Measurements from ENCODE around the gene ECE1. TPM values are rescaled to one million over a fixed set of nuclear protein-coding genes. Genes with fewer than 3 reads are reported as not detected.
A peak's percentile ranks its signal among the peaks of the same experiment; 100 is the strongest.

Gene ECE1
- total RNA-seq, 4 donors from 2014 or later, result 68.3 to 94.7 (median 69.9) TPM

DNA sequence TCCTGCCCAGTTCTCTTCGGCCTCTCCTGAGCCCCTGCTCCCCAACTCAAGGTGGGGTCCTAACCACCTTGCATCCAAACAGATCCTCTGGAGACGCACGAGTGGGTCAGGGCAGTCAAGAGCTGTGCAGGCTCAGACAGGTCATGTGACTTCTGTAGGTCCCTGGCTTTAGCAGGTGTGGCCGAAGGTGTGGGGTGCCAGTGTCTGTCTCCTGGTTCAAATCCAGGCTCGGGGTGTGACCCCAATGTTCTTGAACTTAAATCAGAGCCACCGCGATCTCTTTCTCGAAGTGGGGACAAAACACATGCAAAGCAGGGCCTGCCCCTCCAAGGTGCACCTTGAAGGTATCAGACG, 27.4 kb upstream of the ECE1 start:
- H3K4me3 ChIP-seq, result no peak overlapping the region
- H3K4me1 ChIP-seq, result peaks cover 4 to 100% (median 66%) of the 10 kb centered on the region in 3 donors
- ATAC-seq, result no peak
- H3K27me3 ChIP-seq, result no peaks in the 10 kb centered on the region
- peak overlapping the region; percentile 4 to 87 (median 86) for H3K27ac ChIP-seq
- H3K36me3 ChIP-seq, result no peaks in the 10 kb centered on the region
- no CpG with 5 or more reads among the region's 9 CpGs for WGBS, 2 donors (ENCODE audit: low coverage in 1 of 2)
- TF ChIP-seq POLR2AphosphoS5 (IDR thresholded peaks at IDR 0.05) (no peak), POLR2A (IDR thresholded peaks at IDR 0.05) (no peak), EP300 (IDR thresholded peaks at IDR 0.05) (no peak)
- TF ChIP-seq, protein P1, sequence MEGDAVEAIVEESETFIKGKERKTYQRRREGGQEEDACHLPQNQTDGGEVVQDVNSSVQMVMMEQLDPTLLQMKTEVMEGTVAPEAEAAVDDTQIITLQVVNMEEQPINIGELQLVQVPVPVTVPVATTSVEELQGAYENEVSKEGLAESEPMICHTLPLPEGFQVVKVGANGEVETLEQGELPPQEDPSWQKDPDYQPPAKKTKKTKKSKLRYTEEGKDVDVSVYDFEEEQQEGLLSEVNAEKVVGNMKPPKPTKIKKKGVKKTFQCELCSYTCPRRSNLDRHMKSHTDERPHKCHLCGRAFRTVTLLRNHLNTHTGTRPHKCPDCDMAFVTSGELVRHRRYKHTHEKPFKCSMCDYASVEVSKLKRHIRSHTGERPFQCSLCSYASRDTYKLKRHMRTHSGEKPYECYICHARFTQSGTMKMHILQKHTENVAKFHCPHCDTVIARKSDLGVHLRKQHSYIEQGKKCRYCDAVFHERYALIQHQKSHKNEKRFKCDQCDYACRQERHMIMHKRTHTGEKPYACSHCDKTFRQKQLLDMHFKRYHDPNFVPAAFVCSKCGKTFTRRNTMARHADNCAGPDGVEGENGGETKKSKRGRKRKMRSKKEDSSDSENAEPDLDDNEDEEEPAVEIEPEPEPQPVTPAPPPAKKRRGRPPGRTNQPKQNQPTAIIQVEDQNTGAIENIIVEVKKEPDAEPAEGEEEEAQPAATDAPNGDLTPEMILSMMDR (IDR thresholded peaks at IDR 0.05), result no peak
- H3K9me3 ChIP-seq, result no peaks in the 10 kb centered on the region

DNA sequence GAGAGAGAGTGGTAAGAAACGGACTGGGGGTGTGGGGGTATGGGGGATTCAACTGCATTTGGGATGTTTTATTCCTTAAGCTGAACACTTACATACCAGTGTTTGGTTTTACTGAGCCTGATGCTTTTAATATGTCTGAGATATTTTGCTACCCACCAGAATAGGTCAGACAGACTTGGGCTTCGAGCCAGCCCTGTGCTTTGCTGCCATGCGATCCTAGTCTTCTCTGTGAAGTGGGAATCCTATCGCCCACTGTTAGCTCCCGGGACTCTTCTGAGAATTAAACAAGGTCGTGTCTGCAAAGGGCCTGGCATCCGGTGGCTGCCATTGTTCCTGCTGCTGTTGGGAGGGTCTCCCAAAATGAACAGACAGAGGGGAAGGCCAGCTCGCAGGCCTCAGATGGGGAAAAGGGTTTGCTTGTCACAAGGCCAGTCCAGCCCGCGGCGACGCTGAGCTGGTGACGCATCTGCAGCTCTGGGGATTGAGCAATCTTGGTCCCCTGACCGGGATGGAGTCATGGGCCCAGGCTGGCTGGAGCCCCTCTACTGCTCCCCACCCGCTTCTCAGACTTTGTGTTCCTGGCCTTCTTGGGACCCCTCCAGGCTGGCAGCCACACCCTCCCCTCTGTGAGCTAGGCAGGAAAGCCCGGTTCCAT, 26.9 kb upstream of the ECE1 start:
- Histone ChIP-seq H3K27ac (peak overlapping the region; percentile 9 to 87 (median 86)), H3K4me1 (peaks cover 4 to 100% (median 60%) of the 10 kb centered on the region in 3 donors), H3K4me3 (no peak overlapping the region), H3K27me3 (no peaks in the 10 kb centered on the region), H3K9me3 (no peaks in the 10 kb centered on the region), H3K36me3 (no peaks in the 10 kb centered on the region)
- no peak for TF ChIP-seq EP300 (IDR thresholded peaks at IDR 0.05)
- TF ChIP-seq POLR2A (IDR thresholded peaks at IDR 0.05), result no peak
- TF ChIP-seq POLR2AphosphoS5 (IDR thresholded peaks at IDR 0.05), result peak; percentile 83
- 58 to 72% methylated on average over 4 to 6 of the region's 16 CpGs for WGBS, 2 donors (ENCODE audit: low coverage in 1 of 2)
- peak; percentile 80 for ATAC-seq

DNA sequence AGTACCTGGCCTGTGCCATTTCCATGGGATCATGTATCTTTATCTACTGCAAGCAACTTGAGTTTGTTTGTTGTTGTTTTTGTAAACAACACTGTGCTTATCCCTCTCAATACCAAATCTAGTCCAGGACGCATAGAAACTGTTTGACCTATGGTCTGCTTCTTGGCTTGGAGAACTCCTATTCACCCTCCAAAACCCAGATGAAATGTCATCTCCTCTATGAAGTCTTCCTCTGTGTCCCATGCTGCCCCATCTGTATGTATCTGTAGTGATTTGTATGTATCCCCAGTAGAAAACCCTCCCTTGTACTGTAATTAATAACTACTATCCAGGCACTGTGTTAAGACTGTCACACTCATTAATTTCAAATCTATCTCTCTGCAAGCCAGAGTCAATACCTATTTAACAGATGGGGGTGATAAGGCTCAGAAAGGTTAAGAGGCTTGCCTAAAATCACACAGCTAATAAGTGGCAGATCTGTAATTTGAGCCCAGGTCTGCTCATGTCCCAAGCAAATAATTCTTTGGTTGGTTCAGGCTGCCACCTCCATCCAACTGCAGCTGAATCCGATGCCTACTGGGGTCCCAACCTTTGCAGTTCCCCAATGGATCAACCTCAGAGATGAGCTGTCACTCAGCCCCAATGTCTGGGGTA, 24.6 kb upstream of the ECE1 start:
- 92 to 100% methylated on average over 1 to 2 of the region's 2 CpGs for WGBS, 2 donors (ENCODE audit: low coverage in 1 of 2)
- H3K27ac ChIP-seq, result peak overlapping the region in 3 of 4 donors; percentile 67 to 86 (median 72)
- H3K4me3 ChIP-seq, result no peak overlapping the region
- ATAC-seq, result no peak
- no peaks in the 10 kb centered on the region for H3K27me3 ChIP-seq
- H3K9me3 ChIP-seq, result no peaks in the 10 kb centered on the region
- TF ChIP-seq EP300 (IDR thresholded peaks at IDR 0.05) (no peak), POLR2AphosphoS5 (IDR thresholded peaks at IDR 0.05) (no peak), POLR2A (IDR thresholded peaks at IDR 0.05) (no peak)
- TF ChIP-seq, protein P1 (IDR thresholded peaks at IDR 0.05), result no peak
- peaks cover 4 to 100% (median 54%) of the 10 kb centered on the region in 3 donors for H3K4me1 ChIP-seq
- no peaks in the 10 kb centered on the region for H3K36me3 ChIP-seq

DNA sequence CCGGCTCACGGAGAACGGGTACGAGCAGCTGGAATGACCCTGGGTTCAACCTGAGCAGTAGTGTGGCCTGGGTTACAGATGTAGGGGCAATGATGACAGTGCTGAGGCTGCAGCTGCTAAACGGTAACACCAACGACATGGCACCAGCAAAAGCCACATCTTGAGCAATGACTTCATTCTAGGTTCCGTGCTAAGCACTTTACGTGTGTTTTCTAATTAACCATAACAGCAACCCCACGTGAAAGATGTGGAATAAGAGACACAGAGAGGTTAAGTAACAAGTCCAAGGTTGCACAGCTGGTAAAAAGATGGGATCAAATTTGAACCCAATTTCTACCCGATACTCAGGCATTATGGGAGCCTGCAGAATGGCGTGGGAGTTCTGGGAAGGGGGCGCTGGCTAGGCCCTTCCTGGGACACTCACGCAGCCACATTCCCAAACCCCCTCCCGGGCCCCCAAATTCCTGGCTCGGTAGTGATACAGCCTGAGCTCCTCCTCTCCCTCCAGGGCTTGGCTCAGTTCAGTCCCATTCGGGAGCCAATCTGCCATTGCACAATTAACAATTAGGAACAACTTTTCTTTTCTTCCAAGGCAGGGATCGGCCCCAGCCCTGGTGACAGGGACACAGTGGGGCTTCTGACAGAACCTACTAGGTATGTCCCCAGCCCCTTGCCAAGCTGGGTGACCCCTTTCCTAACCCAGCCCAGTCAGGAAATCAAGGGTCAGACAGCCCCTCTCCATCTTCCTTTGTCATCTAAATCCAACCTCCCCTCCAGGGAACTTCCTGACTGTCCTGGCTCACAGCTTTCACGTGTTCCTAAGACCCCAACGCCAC, 23.8 kb upstream of the ECE1 start:
- Histone ChIP-seq H3K36me3 (no peaks in the 10 kb centered on the region), H3K4me1 (peaks cover 4 to 100% (median 52%) of the 10 kb centered on the region in 3 donors), H3K27ac (peak overlapping the region in 3 of 4 donors; percentile 67 to 86 (median 72)), H3K4me3 (no peak overlapping the region), H3K9me3 (no peaks in the 10 kb centered on the region), H3K27me3 (no peaks in the 10 kb centered on the region)
- peak; percentile 59 for ATAC-seq
- TF ChIP-seq POLR2AphosphoS5 (IDR thresholded peaks at IDR 0.05) (peak; percentile 39), POLR2A (IDR thresholded peaks at IDR 0.05) (no peak)
- WGBS, 2 donors (ENCODE audit: low coverage in 1 of 2), result 54 to 62% methylated on average over 6 to 14 of the region's 19 CpGs

DNA sequence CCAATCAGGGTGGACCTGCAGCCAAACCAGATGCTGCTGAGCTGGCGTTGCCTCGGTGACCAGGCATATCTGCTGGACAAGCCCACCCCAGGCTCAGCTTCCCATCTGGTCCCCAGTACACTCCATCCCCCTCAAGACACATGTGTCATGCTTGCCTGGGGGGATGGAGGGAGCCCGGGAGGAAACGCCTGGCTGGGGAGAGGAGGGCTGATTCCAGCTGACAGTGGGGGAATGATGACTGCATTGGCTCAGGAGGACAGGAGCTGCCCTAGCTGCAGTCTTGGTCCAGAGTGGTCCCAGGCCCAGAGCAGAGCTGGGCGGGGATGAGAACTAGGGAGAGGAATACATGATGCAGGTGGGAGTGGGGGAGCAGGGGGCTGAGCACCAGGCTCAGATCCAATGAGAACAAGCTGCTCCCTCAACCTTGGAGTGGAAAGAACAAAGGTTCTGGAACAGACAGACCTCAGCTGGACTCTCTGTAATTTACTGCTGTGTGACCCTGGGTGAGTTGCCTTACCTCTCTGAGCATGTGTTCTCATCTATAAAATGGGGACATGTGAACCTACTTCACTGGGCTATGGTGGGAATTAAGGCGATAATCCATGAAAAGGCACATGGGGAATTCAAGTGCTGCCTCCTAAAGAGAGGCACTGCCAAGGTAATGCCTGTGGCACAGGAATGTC, 23.1 kb upstream of the ECE1 start:
- no peak for ATAC-seq
- Histone ChIP-seq H3K4me1 (peaks cover under 1 to 100% (median 52%) of the 10 kb centered on the region in 3 donors), H3K9me3 (no peaks in the 10 kb centered on the region), H3K36me3 (no peaks in the 10 kb centered on the region), H3K27me3 (no peaks in the 10 kb centered on the region), H3K4me3 (no peak overlapping the region), H3K27ac (peak overlapping the region in 3 of 4 donors; percentile 67 to 86 (median 72))
- 63 to 70% methylated on average over 2 to 3 of the region's 6 CpGs for WGBS, 2 donors (ENCODE audit: low coverage in 1 of 2)
- TF ChIP-seq POLR2A (IDR thresholded peaks at IDR 0.05), result no peak
- no peak for TF ChIP-seq EP300 (IDR thresholded peaks at IDR 0.05)
- TF ChIP-seq POLR2AphosphoS5 (IDR thresholded peaks at IDR 0.05), result no peak
- TF ChIP-seq, protein P1 (IDR thresholded peaks at IDR 0.05), result no peak
